HG03460 (cell line): ENCODE results near the gene MAP4K1.

Source experiments
- ATAC-seq: cut with Tn5 transposase; IDR thresholded peaks from one replicate; pipeline ENCODE4 v1.9.1; 2021; ENCODE audit not compliant: unreplicated experiment

MAP4K1 gene

GRCh38 chr19:38547421-38547820 is 70.3 kb downstream of the MAP4K1 start:
- ATAC-seq, result no peak

- no peak for ATAC-seq
These were observed 72.2 kb downstream of the MAP4K1 start for GRCh38 chr19:38545596-38545995.

GRCh38 chr19:38544569-38545315 is 73.0 kb downstream of the MAP4K1 start:
- no peak for ATAC-seq

GRCh38 chr19:38543807-38544568 is 73.8 kb downstream of the MAP4K1 start:
- no peak for ATAC-seq

- no peak for ATAC-seq
These were observed 74.4 kb downstream of the MAP4K1 start for GRCh38 chr19:38543286-38543806.

GRCh38 chr19:38542040-38542439 is 75.7 kb downstream of the MAP4K1 start:
- no peak for ATAC-seq

- no peak for ATAC-seq
These were observed 78.0 kb downstream of the MAP4K1 start for GRCh38 chr19:38539751-38540150.

GRCh38 chr19:38538793-38539528 is 78.8 kb downstream of the MAP4K1 start:
- ATAC-seq, result no peak

- no peak for ATAC-seq
These were observed 79.4 kb downstream of the MAP4K1 start for GRCh38 chr19:38538386-38538785.
